K562 (cell line): Measurements from ENCODE around the gene INPP1. TPM values are rescaled to one million over a fixed set of nuclear protein-coding genes. Genes with fewer than 3 reads are reported as not detected.

ENCODE experiments used
- ARID4B ChIP-seq: sonication (generic); formaldehyde crosslinking; IDR thresholded peaks from 2 replicates; pipeline ENCODE4 v1.8.0; 2022; ENCODE audit warnings: mild to moderate bottlenecking, missing genetic modification reagents
- BCLAF1 ChIP-seq, 2 experiments: fragments of 450-650 bp in 1 of 2; IDR thresholded peaks; 2 replicates each; pipeline ENCODE4 v1.6.1; 2011 to 2017; ENCODE audit warnings: low read depth in 2 of 2, antibody characterized with exemption in 1 of 2, borderline replicate concordance in 1 of 2, low read length in 1 of 2, mild to moderate bottlenecking in 1 of 2, mixed read lengths in 1 of 2; ENCODE audit not compliant: control insufficient read depth in 1 of 2
- BRF2 ChIP-seq: IDR thresholded peaks from 3 replicates; pipeline ENCODE4 v1.6.1; 2011; ENCODE audit warnings: borderline replicate concordance, mild to moderate bottlenecking; ENCODE audit not compliant: insufficient read length, insufficient read depth
- CAMTA2 ChIP-seq: fragments of 250-450 bp; sonication (Bioruptor Pico); conservative IDR thresholded peaks from 2 replicates; pipeline ENCODE4 v1.5.1; 2022
- CBX5 ChIP-seq: IDR thresholded peaks from 2 replicates; pipeline ENCODE4 v1.6.1; 2014; ENCODE audit warnings: low read depth, borderline replicate concordance
- CCAR2 ChIP-seq: fragments of 200-400 bp; formaldehyde crosslinking; IDR thresholded peaks from 2 replicates; pipeline ENCODE4 v1.6.1; 2017; ENCODE audit warnings: mild to moderate bottlenecking, low read depth, low read length
- GABPB2 ChIP-seq: fragments of 250-450 bp; sonication (Bioruptor Pico); conservative IDR thresholded peaks from 2 replicates; pipeline ENCODE4 v1.5.1; 2021; ENCODE audit warnings: mild to moderate bottlenecking
- KDM5B ChIP-seq: fragments of 200-600 bp; sonication (generic); IDR thresholded peaks from 2 replicates; pipeline ENCODE4 v1.6.1; 2012; ENCODE audit warnings: low read depth, mild to moderate bottlenecking, moderate library complexity, low read length, control low read depth, inconsistent platforms; ENCODE audit not compliant: insufficient replicate concordance
- KLF10 ChIP-seq: fragments of 250-450 bp; sonication (Bioruptor Pico); IDR thresholded peaks from 2 replicates; pipeline ENCODE4 v1.6.1; 2021; ENCODE audit warnings: matching md5 sums
- NCOA6 ChIP-seq: fragments of 450-650 bp; IDR thresholded peaks from 2 replicates; pipeline ENCODE4 v1.6.1; 2017; ENCODE audit warnings: mild to moderate bottlenecking
- NR2C1 ChIP-seq, 2 experiments: fragments of 450-650 bp; IDR thresholded peaks; 2 replicates each; pipeline ENCODE4 v1.6.1; 2017; ENCODE audit warnings: mild to moderate bottlenecking in 2 of 2, antibody characterized with exemption in 1 of 2, inconsistent platforms in 1 of 2, missing compliant biosample characterization in 1 of 2, missing genetic modification characterization in 1 of 2
- POLR2AphosphoS5 ChIP-seq: IDR thresholded peaks from 2 replicates; pipeline ENCODE4 v1.6.1; 2011; ENCODE audit warnings: mild to moderate bottlenecking, low read depth, low read length, moderate library complexity; ENCODE audit not compliant: control insufficient read depth, insufficient read depth
- SIN3A ChIP-seq, 2 experiments: fragments of 150-350 bp in 1 of 2; IDR thresholded peaks; 2 replicates each; pipeline ENCODE4 v1.6.1; 2011 to 2016; ENCODE audit warnings: borderline replicate concordance in 2 of 2, low read depth in 2 of 2, low read length in 2 of 2, mild to moderate bottlenecking in 2 of 2, moderate library complexity in 2 of 2; ENCODE audit not compliant: control insufficient read depth in 1 of 2
- TAF1 ChIP-seq: IDR thresholded peaks from 2 replicates; pipeline ENCODE4 v1.6.1; 2011; ENCODE audit warnings: mild to moderate bottlenecking, low read length, moderate library complexity; ENCODE audit not compliant: insufficient read depth, control insufficient read depth, severe bottlenecking; ENCODE audit errors: extremely low read depth
- TCF15 ChIP-seq: fragments of 250-450 bp; sonication (Bioruptor Pico); IDR thresholded peaks from 2 replicates; pipeline ENCODE4 v1.8.0; 2022; ENCODE audit warnings: moderate library complexity, mild to moderate bottlenecking, inconsistent platforms
- TRIM28 ChIP-seq: fragments of 450-650 bp; IDR thresholded peaks from 2 replicates; pipeline ENCODE4 v1.6.1; 2017
- ZNF239 ChIP-seq: fragments of 250-450 bp; sonication (Bioruptor Pico); IDR thresholded peaks from 2 replicates; pipeline ENCODE4 v1.4.0; 2020; ENCODE audit warnings: mild to moderate bottlenecking
- ZNF507 ChIP-seq: conservative IDR thresholded peaks from 2 replicates; pipeline ENCODE4 v1.6.1; 2017; ENCODE audit warnings: missing genetic modification characterization, missing compliant biosample characterization
- polyA plus RNA-seq, 8 experiments: library from polyadenylated mRNA; depleted of rRNA in 4 of 8; stranded (reverse) in 5 of 8; unstranded in 3 of 8; fragments of >200 nt; fragmentation: Nextera tagmentation in 2 of 8; fragmentation: Illumina TruSeq in 1 of 8; extraction: Ambion mirVana in 2 of 8; extraction: Trizol in 1 of 8; gene quantifications; 2 replicates each; pipeline versions ENCODE4 v1.2.1 to v1.2.3, GENCODE V29; 2011 to 2014; ENCODE audit warnings: inconsistent platforms in 1 of 8, missing spikeins in 1 of 8
- total RNA-seq, 7 experiments: library from RNA; depleted of rRNA in 6 of 7; stranded (reverse); fragments of >200 nt in 6 of 7; fragmentation: Illumina TruSeq in 2 of 7; extraction: Trizol in 2 of 7; gene quantifications; 2 replicates each; pipeline versions ENCODE4 v1.2.1 to v1.2.3, GENCODE V29; 2011 to 2021; ENCODE audit warnings: low replicate concordance in 1 of 7

INPP1 gene
- total and polyA plus RNA-seq, 9 of the 15 experiments (the other 6 are each of a cell fraction or from before 2014, with no cell fraction given), result 3.7 to 11.8 (median 6.5) TPM

GRCh38 chr2:190334479-190335224 is 8.7 kb upstream of the INPP1 start (continued):
- TF ChIP-seq ARID4B (CRISPR knock-in tag) (no peak), CAMTA2 (CRISPR knock-in tag) (no peak), CCAR2 (no peak), BCLAF1 (IDR thresholded peaks at IDR 0.05; ENCODE audit: borderline replicate concordance in 1 of 2, control insufficient read depth in 1 of 2, low read depth in 2 of 2, low read length in 1 of 2) (no peak), NR2C1 (IDR thresholded peaks at IDR 0.05) (no peak), NR2C1 (tag; IDR thresholded peaks at IDR 0.05) (peak; percentile 60; the same call in 1 of the 2 replicates), BRF2 (no peak), NCOA6 (no peak), TRIM28 (no peak), SIN3A (IDR thresholded peaks at IDR 0.05; ENCODE audit: borderline replicate concordance in 2 of 2, control insufficient read depth in 1 of 2, low read depth in 2 of 2, low read length in 2 of 2) (no peak), TCF15 (no peak), KLF10 (CRISPR knock-in tag) (no peak), KDM5B (peak; percentile 54), GABPB2 (CRISPR knock-in tag) (no peak), ZNF507 (tag) (no peak), ZNF239 (CRISPR knock-in tag) (no peak), POLR2AphosphoS5 (peak; percentile 28; the same call in 1 of the 2 replicates), CBX5 (no peak), TAF1 (no peak)
